BE2C (cell line): ENCODE measurements around the gene TBC1D2.
A peak's percentile ranks its signal among the peaks of the same experiment; 100 is the strongest.

Source experiments
- DNase-seq: peaks from one replicate; pipeline ENCODE4 v3.0.0-alpha.2; 2020
- H3K27me3 ChIP-seq: fragments of 250-450 bp; sonication (Bioruptor Pico); 2 replicates; pipeline ENCODE4 v1.5.1; 2020; ENCODE audit warnings: mild to moderate bottlenecking
- H3K36me3 ChIP-seq: fragments of 250-450 bp; sonication (Bioruptor Pico); 2 replicates; pipeline ENCODE4 v1.5.1; 2020; ENCODE audit warnings: mild to moderate bottlenecking
- H3K4me1 ChIP-seq: fragments of 250-450 bp; sonication (Bioruptor Pico); 2 replicates; pipeline ENCODE4 v1.5.1; 2020
- H3K4me3 ChIP-seq: 2 replicates; pipeline ENCODE4 v1.5.1; 2011; ENCODE audit warnings: low read depth, low read length
- H3K9me3 ChIP-seq: fragments of 250-450 bp; sonication (Bioruptor Pico); 2 replicates; pipeline ENCODE4 v1.5.1; 2020
- TF ChIP-seq, protein P1 (sequence below): IDR thresholded peaks from 2 replicates; pipeline ENCODE4 v1.5.1; 2012; ENCODE audit warnings: mild to moderate bottlenecking, low read depth, low read length

The TBC1D2 gene

GRCh38 chr9:98248737-98249474, 6.5 kb downstream of the TBC1D2 start:
- DNase-seq: no peak
- Histone ChIP-seq H3K36me3 (no peaks in the 10 kb centered on the region), H3K9me3 (no peaks in the 10 kb centered on the region), H3K4me1 (no peaks in the 10 kb centered on the region), H3K27me3 (no peaks in the 10 kb centered on the region), H3K4me3 (no peak overlapping the region)
- TF ChIP-seq, protein P1, sequence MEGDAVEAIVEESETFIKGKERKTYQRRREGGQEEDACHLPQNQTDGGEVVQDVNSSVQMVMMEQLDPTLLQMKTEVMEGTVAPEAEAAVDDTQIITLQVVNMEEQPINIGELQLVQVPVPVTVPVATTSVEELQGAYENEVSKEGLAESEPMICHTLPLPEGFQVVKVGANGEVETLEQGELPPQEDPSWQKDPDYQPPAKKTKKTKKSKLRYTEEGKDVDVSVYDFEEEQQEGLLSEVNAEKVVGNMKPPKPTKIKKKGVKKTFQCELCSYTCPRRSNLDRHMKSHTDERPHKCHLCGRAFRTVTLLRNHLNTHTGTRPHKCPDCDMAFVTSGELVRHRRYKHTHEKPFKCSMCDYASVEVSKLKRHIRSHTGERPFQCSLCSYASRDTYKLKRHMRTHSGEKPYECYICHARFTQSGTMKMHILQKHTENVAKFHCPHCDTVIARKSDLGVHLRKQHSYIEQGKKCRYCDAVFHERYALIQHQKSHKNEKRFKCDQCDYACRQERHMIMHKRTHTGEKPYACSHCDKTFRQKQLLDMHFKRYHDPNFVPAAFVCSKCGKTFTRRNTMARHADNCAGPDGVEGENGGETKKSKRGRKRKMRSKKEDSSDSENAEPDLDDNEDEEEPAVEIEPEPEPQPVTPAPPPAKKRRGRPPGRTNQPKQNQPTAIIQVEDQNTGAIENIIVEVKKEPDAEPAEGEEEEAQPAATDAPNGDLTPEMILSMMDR: no peak

GRCh38 chr9:98247831-98248657, 7.4 kb downstream of the TBC1D2 start:
- TF ChIP-seq, protein P1: no peak
- H3K36me3 ChIP-seq: no peaks in the 10 kb centered on the region
- no peaks in the 10 kb centered on the region for H3K9me3 ChIP-seq
- H3K4me3 ChIP-seq: no peak overlapping the region
- no peaks in the 10 kb centered on the region for H3K27me3 ChIP-seq
- DNase-seq: no peak
- no peaks in the 10 kb centered on the region for H3K4me1 ChIP-seq

DNA sequence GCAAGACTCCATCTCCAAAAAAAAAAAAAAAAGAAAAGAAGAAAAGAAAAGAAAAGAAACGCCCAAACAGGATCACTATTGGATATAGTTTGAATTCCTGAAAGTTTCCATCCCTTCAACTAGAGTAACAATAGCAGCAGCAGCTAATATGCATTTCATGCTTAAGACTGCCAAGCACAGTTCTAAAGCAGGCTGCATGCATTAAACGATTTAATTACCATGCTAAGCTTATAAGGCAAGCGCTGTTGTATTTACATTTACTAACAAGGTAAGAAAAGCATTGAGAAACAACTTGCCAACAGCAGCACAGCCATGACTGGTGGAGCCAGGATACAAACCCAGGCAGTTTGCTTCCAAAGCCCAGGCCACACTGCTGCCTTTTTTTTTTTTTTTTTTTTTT, 13.0 kb downstream of the TBC1D2 start:
- H3K4me3 ChIP-seq: no peak overlapping the region
- no peaks in the 10 kb centered on the region for H3K9me3 ChIP-seq
- no peaks in the 10 kb centered on the region for H3K36me3 ChIP-seq
- DNase-seq: no peak
- TF ChIP-seq, protein P1: no peak
- no peaks in the 10 kb centered on the region for H3K4me1 ChIP-seq
- no peaks in the 10 kb centered on the region for H3K27me3 ChIP-seq

DNA sequence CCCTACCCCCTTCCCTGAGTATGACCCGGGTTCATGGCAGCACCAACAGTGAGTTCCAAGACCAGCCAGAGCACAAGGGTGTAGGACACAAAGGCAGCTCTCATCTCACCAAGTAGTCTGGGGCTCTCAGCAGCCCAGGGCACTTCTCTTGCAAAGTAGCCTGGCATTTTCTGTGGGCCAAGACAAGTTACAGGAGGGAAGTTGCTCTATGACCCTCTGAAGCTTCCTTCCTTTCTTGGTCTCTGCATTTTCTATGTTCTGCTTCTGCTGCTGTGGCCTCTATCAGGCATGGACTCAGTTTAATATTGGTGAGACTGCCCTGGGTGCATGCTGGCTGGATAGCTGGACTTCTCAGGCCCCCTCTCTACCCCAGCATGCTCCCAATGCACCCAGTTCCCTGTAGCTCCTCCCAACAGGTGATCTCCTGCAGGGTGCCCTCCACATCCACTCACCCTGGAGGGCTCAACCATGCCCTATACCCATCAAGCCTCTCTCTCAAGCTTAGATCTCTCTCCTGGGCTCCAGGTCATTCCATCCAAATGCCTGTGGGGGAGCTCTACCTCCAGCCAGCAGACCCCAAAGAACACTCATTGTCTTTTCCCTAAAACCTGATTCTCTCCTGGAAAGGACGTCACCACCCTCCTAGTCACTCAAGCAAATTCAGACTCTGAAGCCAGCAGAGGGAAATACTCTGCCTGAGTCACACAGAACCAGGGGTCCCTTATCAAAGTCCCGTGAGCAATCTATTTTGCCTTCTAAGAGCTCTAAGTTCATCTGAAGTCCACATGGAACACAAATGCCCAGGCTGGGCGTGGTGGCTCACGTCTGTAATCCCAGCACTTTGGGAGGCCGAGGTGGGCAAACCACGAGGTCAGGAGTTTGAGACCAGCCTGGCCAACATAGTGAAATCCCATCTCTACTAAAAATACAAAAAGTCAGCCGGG, 13.8 kb downstream of the TBC1D2 start:
- no peak for DNase-seq
- H3K27me3 ChIP-seq: no peaks in the 10 kb centered on the region
- no peaks in the 10 kb centered on the region for H3K36me3 ChIP-seq
- H3K4me1 ChIP-seq: no peaks in the 10 kb centered on the region
- H3K4me3 ChIP-seq: no peak overlapping the region
- TF ChIP-seq, protein P1: peak; percentile 46
- no peaks in the 10 kb centered on the region for H3K9me3 ChIP-seq

GRCh38 chr9:98240475-98240874, 15.0 kb downstream of the TBC1D2 start:
- Histone ChIP-seq H3K36me3 (no peaks in the 10 kb centered on the region), H3K4me1 (no peaks in the 10 kb centered on the region), H3K27me3 (no peaks in the 10 kb centered on the region), H3K9me3 (no peaks in the 10 kb centered on the region), H3K4me3 (no peak overlapping the region)
- TF ChIP-seq, protein P1: no peak
- DNase-seq: no peak
